Measurements from ENCODE around the gene KRTAP10-4. TPM values are rescaled to one million over a fixed set of nuclear protein-coding genes. Genes with fewer than 3 reads are reported as not detected.
A peak's percentile ranks its signal among the peaks of the same experiment; 100 is the strongest.

The KRTAP10-4 gene
- total RNA-seq, 1 donor from 2014 or later = not detected

DNA sequence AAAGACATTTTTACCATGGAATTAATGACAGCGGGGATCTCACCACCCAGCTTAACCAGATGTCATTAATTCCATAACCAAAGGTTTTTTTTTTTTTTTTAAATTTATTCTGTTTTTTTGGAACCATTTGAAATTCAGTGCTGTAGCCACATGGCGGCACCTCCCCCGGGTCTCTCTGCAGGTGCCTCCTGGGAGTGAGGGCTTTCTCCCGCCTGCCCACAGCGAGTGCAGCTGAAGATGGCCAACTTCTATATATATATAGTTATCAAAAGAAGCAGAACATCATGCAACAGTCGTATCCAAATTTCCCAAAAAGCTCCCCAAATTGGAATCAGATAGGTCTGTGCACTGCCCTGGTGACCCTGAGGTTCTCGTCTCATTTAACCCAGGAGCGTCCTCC, 41.9 kb downstream of the KRTAP10-4 start:
- DNase-seq (ENCODE audit: low read depth) = no peak

DNA sequence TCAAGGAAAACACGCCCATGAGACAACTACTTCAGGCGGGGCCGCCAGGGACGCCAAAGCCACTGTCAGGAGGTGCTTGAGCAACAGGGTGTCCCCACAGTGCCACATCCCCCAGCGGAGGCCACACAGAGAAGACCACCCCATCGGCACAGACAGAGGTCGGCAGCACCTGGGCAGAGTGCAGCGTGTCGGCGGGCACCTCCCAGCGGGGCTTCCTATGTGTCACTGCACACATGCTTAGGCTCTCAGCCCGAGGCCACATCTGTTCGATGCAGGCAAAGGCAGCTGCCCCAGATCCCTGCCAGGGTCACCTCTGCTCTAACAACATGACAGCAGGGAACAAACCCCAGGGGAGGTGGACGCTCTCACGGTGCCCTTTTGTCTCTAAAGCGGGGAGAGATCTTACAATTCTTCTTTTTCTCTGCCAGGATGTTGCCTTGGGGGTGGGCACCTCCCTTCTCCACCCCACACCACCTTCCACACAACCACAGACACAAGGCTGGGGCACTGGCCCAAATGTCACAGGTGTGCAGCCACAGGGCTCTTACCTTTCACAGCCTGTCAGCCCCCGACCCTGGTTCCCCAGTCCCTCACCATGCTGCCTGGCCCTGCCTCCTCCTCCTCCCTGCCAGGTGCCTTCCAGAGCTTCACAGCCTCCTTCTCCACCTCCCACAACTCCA, 42.5 kb downstream of the KRTAP10-4 start:
- no peak for DNase-seq (ENCODE audit: low read depth)

DNA sequence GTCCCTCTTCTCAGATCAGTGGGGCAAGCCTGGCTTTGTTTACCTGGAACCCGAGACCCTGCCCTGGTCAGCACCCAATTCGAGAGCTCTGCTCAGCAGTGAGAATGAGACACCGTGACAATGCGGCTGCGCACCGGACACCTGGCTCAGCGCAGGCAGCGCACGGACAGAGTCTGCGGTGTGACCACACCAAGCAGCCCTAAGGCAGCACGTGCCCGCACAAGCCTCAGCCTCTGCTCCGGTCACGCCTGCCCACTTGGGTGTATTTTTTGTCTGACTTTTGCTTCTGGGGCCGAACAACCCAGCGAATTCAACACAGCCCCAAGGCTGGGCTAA, 43.0 kb downstream of the KRTAP10-4 start:
- no peak for DNase-seq (ENCODE audit: low read depth)

DNA sequence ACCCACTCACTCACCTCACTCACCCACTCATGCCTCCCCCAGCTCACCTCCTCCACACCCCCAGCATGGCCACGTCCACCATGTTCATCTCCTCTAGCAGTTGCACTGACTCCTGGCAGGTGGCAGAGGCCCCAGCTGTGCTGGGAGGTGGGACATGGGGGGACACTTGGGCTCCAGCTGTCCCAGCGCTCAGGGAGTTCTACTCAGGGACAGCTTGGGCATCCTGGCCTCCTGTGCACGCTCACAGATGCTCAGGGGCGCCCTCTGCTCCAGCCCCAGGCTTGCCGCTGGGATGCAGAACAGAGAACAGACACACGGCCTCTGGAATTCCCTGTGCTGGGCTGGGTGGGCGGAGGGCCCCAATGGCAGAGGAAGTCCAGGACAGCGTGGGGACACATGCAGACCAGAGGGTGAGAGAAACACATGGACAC, 43.6 kb downstream of the KRTAP10-4 start:
- DNase-seq (ENCODE audit: low read depth) = no peak

DNA sequence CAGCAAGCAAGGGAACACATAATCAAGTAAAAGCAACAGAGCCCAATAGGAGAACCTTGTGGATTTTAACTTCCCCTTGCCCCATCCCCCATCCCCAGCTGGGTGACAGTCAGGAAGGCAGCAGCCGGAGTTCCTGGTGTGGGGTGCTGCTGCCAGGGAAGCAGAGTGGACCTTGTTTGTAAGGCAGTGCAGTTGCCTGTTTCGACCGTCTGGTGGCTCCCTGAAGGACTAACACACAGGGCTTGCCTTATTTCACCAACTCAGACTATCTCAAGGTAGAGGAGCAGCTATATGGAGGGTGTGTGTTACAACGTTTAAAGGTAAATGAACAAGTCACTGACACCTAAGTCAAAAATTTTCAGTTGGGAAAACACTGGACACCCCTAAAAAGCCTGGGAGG, 45.0 kb downstream of the KRTAP10-4 start:
- no peak for DNase-seq (ENCODE audit: low read depth)

DNA sequence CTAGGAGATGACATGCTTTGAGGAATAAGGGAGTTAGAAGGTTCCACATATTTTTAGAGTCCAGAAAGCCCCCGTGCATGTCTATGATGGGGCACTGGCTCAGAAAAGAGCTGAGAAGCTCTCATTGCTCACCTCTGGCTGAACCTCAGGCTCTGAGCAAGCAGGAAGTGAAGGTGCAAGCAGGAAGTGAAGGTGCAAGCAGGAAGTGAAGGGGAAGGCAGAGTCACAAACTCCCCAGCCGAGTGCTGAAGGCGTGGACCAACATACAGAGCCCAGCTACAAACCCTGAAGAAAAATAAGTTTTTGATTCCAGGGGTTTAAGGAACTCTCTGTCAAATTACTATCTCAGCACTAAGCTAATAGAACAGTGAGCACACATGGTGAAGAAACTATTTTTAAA, 45.4 kb downstream of the KRTAP10-4 start:
- DNase-seq (ENCODE audit: low read depth) = no peak

DNA sequence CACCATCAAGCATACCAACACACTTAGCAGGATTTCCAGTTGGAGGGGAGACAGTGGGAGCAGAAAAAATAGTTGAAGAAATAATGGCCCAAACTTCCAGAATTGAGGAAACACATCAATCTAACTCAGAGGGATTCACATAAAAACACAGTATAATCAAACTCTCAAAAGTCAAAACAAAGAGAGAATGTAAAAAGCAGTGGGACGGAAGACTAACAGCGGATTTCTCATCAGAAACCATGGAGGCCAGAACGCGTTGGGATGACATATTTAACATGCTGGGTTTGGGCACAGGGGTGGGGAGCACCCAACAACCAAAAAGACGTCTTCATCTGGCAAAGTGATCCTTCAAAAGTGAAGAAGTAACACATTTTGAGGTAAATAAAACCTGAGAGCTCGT, 46.4 kb downstream of the KRTAP10-4 start:
- DNase-seq (ENCODE audit: low read depth) = no peak

DNA sequence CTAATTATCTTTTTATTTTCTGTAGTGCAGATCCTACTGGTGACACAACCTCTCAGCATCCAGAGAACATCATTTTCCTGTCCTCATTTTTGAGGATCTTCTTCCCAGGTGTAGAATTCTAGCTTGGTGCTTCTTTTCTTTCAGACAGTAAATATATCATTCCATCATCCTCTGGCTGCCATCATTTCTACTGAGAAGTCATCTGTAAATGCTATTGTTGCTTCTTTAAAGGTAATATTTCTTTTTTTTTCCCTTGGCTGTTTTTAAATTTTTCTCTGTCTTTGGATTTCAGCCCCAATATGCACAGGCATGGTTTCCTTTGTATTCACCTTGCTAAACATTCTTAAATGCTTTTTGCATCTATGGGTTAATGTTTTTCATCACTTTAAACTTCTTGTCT, 50.0 kb downstream of the KRTAP10-4 start:
- peak; percentile 0 for DNase-seq (ENCODE audit: low read depth)

Other genes with a start within 250 kb of the KRTAP10-4 start
- gene CFAP410, start 234.3 kb upstream of the KRTAP10-4 start, total RNA-seq = 7.6 and 13.0 TPM in 2 replicates
- gene TRPM2, start 220.1 kb upstream of the KRTAP10-4 start, total RNA-seq = 0.52 and 1.4 TPM in 2 replicates
- 0.52 and 3.1 TPM in 2 replicates for gene LRRC3, start 118.2 kb upstream of the KRTAP10-4 start, total RNA-seq
- not detected in 2 replicates for gene KRTAP10-1, start 33.5 kb upstream of the KRTAP10-4 start, total RNA-seq
- gene KRTAP10-2, start 22.2 kb upstream of the KRTAP10-4 start, total RNA-seq = not detected in 2 replicates
- gene KRTAP10-3, start 14.9 kb upstream of the KRTAP10-4 start, total RNA-seq = not detected in 2 replicates
- gene KRTAP10-5, start 6.9 kb downstream of the KRTAP10-4 start, total RNA-seq = not detected in 2 replicates
- gene KRTAP10-6, start 18.8 kb downstream of the KRTAP10-4 start, total RNA-seq = not detected in 2 replicates
- not detected in 2 replicates for gene KRTAP10-7, start 26.9 kb downstream of the KRTAP10-4 start, total RNA-seq
- gene KRTAP10-8, start 38.4 kb downstream of the KRTAP10-4 start, total RNA-seq = not detected in 2 replicates
- not detected in 2 replicates for gene KRTAP10-9, start 53.4 kb downstream of the KRTAP10-4 start, total RNA-seq
- gene KRTAP10-10, start 63.6 kb downstream of the KRTAP10-4 start, total RNA-seq = not detected in 2 replicates
- not detected in 2 replicates for gene KRTAP10-11, start 72.7 kb downstream of the KRTAP10-4 start, total RNA-seq
- gene KRTAP12-4, start 80.9 kb downstream of the KRTAP10-4 start, total RNA-seq = not detected in 2 replicates
- gene KRTAP12-3, start 84.2 kb downstream of the KRTAP10-4 start, total RNA-seq = not detected in 2 replicates
- gene KRTAP12-2, start 93.2 kb downstream of the KRTAP10-4 start, total RNA-seq = not detected in 2 replicates
- gene KRTAP12-1, start 108.4 kb downstream of the KRTAP10-4 start, total RNA-seq = not detected in 2 replicates
- gene KRTAP10-12, start 123.4 kb downstream of the KRTAP10-4 start, total RNA-seq = not detected in 2 replicates
- not detected in 2 replicates for gene TSPEAR, start 137.8 kb downstream of the KRTAP10-4 start, total RNA-seq
- gene UBE2G2, start 228.1 kb downstream of the KRTAP10-4 start, total RNA-seq = 45.3 and 87.8 TPM in 2 replicates
- gene SUMO3, start 244.3 kb downstream of the KRTAP10-4 start, total RNA-seq = 72.8 and 74.5 TPM in 2 replicates